Stomach (tissue), 4 donors: ENCODE results near the gene ZNF175.

Experiments
- CTCF ChIP-seq, 7 experiments: fragments of 450-650 bp in 4 of 7; fragments of 200-600 bp in 3 of 7; sonication (generic) in 3 of 7; IDR thresholded peaks; one replicate each; pipeline ENCODE4 v1.5.1; 2016 to 2019; ENCODE audit warnings: antibody characterized with exemption in 7 of 7, control low read depth in 2 of 7, mild to moderate bottlenecking in 1 of 7
- POLR2A ChIP-seq, 4 donors: fragments of 450-650 bp; IDR thresholded peaks; one replicate each; pipeline ENCODE4 v1.6.1; 2016; ENCODE audit warnings: antibody characterized with exemption in 4 of 4, control low read depth in 2 of 4, mild to moderate bottlenecking in 1 of 4, moderate library complexity in 1 of 4
- POLR2AphosphoS5 ChIP-seq, 3 donors: sonication (generic); formaldehyde crosslinking; IDR thresholded peaks; one replicate each; pipeline ENCODE4 v1.6.1; 2016; ENCODE audit warnings: antibody characterized with exemption in 3 of 3

GRCh38 chr19:51627491-51628138, 56.5 kb downstream of the ZNF175 start:
- no peak for TF ChIP-seq CTCF (IDR thresholded peaks at IDR 0.05)
- no peak for TF ChIP-seq POLR2A (IDR thresholded peaks at IDR 0.05)
- TF ChIP-seq POLR2AphosphoS5 (IDR thresholded peaks at IDR 0.05): no peak
